SIG-M5 (cell line): ENCODE data around the gene CDC42BPG.

Source experiments
- DNase-seq: peaks from one replicate; lab custom pipeline; 2025; lab: John Stamatoyannopoulos, UW

The CDC42BPG gene

DNA sequence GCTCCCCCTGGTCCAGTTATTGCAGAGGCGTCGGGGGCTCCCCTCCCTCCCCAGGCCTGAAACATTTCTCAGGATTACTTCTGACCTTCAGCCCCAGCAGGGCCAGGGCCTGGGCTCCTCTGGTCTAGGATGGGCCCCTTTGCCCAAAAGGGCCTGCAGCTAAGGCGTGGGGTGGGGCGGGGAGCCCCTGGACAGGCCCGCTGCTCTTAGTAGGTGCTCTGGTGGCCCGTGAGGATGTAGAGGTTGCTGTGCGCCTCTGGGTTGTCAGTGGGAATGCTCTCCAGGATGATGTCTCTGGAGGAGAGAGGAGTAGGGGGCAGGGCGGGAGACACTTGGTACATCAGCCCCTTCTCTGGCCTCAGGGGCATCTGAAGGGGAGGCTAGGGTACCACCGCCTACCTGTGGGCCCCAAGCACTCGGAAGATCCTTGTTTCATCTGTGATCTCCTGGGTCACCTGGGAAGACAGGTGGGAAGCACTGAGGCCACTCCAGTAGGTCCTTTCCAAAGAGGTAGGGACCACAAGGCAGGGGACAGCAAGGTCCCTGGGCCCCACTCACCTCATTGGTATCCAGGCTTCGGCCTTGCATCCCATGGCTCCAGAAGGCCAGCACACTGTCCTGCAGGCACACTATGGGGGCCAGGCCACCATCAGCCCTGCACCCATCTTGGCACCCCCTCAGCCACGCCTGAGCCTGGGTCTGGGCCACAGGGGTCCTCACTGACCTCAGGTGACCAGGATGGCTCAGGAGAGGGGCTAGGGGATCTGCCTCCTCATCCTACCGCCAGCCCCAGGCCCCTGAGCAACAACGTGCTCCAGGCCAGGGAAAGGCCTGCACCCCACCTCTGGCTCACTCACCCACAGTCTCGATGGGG, 54.9 kb downstream of the CDC42BPG start:
- no peak for DNase-seq

DNA sequence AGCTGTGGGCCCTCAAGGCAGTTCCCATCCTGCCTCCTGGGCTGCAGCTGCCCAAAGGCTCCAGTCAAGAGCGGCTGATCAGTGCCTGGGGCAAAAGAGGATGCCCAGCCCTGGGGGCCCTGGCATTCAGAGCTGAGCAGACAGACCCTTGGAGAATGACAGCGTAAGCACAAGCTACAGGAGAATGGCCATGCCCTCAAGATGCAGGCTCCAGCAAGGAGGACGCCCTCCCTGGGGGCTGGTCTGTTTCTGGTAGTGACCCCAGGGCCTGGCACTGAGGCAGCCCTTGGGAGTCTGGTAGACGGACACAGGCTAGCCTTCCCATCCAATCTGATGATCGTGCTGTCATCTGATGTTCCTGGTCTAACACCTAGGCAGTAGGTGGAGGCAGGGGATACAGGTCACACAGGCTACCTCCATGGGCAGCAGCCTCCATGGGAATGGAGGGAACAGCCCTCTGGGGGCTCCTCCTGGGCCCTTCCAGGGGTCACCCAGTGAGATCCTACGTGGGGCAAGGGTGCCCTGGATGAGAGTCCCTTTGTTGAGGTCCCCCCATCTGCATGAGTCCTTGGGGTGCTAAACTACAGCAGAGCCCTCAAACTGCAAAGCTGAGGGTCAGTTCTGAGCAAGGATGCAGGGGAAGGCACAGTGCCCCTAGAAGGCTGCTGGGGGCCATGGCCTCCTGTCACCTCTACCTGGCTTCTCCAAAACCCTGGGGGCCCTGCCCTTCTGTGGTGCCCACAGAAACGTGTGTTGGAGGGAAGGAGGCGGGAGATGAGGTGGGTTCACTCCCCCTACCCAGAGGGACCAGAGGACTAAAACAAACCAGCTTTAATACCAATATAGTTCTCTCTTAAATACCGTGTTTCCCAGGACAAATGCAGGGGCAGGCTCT, 55.9 kb downstream of the CDC42BPG start:
- DNase-seq = no peak

- no peak for DNase-seq
Observed at GRCh38 chr11:64787526-64788320, 56.7 kb downstream of the CDC42BPG start.

GRCh38 chr11:64786308-64786707, 58.1 kb downstream of the CDC42BPG start:
- DNase-seq = no peak

DNA sequence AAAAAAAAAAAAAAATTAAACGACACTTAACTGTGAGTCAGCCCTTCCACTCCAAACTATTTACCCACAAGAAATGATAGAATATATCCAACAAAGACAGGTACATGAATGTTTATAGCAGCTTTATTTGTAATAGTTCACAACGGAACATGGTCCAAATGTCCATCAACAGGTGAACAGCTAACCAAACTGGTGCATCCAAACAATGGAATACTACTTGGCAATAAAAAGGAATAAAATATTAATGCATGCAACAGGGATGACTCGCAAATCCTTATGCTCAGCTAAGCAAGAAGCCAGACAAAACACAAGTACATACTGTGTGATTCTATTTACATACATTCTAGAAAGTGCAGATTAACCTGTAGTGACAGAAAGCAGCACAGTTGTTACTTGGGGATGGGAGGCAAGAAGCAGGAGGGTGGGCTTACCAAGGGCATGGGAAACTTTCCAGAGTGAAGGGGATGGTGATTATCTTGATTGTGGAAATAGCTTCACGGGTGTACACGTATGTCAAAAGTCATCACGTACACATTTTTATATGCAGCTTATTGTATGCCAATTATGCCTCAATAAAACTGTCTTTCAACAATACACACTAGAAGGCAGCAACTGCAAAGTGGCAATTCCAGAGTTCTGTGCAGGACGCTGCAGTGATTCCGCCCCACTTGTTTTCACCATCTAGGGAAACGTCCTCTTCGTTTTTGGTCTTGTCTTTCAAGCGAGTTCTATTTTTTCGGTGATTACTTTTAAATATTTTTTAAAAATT, 59.5 kb downstream of the CDC42BPG start:
- no peak for DNase-seq

DNA sequence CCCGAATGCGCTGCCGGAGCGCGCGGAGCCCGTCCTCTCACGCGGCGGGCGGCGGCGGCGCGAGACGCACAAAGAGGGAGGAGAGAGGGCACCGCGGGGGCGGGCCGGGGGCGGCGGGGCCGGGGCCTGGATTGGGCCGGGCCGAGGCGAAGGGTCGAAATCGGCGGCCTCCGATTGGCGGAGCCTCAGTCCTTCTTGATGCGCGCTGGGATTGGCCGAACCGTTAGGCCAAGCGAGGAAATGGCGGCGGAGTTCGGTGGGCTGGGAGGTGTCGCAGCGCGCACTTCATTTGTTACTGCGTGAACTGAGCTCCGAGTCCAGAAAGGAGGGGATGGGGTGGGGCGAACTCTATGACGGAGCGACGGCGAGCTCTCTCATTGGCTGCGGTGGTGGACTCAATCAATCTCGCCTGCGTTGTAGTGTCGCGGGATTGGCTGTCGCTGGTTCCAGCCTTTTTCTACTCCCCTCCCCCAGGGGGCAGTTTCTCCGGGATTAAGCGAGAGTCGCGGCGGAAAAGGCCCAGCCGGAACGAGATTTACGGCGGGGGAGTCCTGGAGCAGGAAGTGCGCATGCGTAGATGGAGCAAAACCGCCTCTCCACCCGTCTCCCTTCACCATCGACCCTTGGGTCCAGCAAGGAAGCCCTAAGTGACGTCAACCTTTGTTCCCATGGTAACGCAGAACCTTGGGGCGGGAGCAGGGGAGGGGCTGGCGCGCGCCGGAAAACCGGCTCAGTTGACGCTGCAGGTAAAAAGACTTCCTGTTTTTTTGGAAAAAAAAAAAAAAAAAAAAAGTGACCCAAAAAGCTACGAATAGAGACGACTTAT, 65.8 kb downstream of the CDC42BPG start, which contains the start of gene SF1:
SF1 (minus strand) TSS at position 70 of the 826 bp plus-strand sequence. CDS start 150 bp downstream, outside the sequence.
- DNase-seq = peak; percentile 100

GRCh38 chr11:64778223-64778472, 66.3 kb downstream of the CDC42BPG start:
- no peak for DNase-seq

- DNase-seq = no peak
Observed at GRCh38 chr11:64777449-64778222, 66.8 kb downstream of the CDC42BPG start.

GRCh38 chr11:64776875-64777274, 67.6 kb downstream of the CDC42BPG start:
- DNase-seq = no peak

GRCh38 chr11:64776425-64776824, 68.0 kb downstream of the CDC42BPG start:
- no peak for DNase-seq

DNA sequence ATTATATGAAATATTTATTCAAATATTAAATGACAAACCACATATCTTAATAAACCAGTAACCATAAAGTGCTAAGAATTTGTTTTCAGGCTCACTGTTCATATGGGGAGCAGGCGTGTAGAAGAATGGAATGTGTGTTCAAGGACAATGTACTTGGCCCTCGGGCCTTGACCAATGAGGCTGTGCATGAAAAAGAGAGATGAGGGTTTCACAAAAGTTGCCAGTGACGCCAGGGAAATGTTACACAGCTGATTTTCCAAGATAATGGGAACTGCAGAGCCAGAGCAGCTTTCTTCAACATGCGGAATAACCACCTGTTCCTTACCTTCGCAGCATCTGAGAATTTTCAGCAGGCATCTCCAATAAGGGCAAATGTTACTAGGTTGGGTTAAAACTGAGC, 70.3 kb downstream of the CDC42BPG start:
- DNase-seq = no peak
